Inflammatory macrophage (primary cell): ENCODE data around the gene UGT1A5.
A peak's percentile ranks its signal among the peaks of the same experiment; 100 is the strongest.
"Not testable (repeated sequence)": the region's sequence is repeated elsewhere in the genome, so short reads cannot be mapped to it uniquely, and the experiment has no call there.

Experiments
- DNase-seq, 2 donors: peaks; one replicate each; pipeline ENCODE4 v3.0.0-alpha.2; 2020 to 2022

Gene UGT1A5

DNA sequence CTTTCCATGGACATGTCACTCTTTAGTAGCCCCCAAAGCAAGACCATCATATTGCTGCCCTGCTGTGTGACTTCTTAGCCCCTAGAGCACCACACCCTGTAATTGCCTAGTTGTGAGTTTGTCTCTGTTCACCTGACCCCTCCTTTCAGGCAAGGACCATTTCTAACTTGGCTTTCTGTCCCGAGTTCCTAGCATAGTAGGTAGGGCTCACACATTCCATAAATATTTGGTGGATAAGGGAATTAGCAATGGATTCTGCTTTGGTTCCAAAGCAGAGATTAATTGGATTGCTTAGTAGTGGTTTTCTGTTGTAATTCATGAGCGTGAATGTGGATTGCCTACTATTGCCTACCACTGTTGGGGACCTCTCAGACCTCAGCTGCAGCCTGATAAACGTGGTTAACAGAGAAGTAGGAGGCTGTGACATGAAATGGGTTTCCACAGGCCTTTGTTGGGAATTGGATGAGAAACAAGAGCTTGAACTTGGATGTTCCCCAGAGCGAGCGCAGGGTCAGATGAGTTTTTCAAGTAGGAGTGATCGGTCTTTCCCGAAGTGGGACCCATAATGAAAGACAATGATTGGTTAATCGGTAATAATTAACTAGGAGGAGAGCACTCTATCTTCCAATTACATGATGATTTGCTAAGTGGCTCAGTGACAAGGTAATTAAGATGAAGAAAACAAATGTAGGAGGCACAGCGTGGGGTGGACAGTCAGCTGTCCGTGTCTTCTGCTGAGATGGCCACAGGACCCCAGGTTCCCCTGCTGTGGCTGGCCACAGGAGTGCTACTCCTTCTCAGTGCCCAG is 34.0 kb downstream of the UGT1A5 start:
- DNase-seq: no peak

DNA sequence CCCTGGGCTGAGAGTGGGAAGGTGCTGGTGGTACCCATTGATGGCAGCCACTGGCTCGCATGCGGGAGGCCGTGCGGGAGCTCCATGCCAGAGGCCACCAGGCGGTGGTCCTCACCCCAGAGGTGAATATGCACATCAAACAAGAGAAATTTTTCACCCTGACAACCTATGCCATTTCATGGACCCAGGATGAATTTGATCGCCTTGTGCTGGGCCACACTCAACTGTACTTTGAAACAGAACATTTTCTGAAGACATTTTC is 34.5 kb downstream of the UGT1A5 start:
- DNase-seq: no peak

DNA sequence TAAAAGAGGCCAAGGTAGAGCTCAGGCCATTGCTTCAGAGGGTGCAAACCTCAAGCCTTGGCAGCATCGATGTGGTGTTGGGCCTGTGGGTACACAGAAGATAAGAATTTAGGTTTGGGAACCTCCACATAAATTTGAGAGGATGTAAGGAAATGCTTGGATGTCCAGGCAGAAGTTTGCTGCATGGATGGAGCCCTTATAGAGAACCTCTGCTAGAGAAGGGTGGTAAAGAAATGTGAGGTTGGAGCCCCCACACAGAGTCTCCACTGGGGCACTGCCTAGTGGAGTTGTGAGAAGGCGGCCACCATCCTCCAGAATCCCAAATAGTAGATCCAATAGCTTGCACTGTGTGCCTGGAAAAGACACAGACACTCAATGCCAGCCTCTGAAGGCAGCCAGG is 38.0 kb downstream of the UGT1A5 start:
- not testable (repeated sequence) for DNase-seq

DNA sequence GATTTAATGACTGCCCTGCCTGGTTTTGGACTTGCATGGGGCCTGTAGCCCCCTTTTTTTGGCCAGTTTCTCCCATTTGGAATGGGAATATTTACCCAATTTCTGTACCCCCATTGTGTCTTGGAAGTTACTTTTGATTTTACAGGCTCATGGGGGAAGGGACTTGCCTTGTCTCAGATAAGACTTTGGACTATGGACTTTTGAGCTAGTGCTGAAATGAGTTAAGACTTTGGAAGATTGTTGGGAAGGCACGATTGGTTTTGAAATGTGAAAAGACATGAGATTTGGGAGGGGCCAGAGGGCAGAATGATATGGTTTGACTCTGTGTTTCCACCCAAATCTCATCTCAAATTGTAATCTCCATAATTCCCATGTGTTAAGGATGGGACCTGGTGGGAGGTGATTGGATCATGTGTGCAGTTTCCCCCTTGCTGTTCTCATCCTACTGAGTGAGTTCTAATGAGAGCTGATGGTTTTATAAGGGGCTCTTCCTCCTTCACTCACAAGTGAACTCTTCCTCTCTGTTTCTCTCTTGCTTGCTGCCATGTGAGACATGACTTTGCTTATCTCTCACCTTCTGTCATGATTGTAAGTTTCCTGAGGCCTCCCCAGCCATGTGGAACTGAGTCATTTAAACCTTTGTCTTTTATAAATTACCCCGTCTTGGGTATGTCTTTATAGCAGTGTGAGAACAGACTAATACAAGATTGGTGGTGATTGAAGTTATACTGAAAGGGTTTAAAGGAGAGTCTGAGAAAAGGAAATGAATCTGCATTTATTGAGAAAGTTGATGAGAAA is 38.7 kb downstream of the UGT1A5 start:
- DNase-seq: not testable (repeated sequence)

DNA sequence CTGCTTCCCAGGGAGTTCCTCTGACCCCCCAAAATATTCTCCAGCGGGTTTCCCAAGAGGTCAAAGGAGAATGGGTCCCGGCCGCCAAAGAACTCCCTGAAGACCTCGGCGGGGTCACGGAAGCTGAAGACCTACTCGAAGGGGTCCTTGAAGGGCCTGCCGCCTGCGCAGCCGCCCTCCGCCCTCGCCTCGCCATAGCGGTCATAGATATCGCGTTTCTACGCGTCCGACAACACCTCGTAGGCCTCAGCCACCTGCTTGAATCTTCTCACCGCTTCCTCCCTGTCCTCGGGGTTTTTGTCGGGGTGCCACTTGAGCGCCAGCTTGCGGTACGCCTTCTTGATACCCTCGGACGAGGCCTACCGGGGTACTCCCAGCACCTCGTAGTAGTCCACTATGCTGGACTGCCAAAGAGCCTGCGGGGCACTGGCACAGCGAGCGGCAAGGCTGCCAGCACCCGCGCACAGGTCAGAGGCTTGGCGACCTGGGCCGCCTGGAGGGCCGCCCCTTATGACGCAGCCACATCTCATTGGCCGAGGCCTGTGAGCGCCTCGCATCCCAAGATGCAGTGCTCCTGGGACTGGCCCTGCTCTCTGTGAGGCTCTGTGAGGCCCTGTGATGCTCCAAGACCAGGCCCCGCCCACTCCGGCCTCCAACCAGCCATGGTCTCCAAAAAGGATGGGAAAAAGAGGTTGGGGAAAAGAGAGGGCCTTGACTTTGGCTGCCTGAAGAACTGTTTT is 42.3 kb downstream of the UGT1A5 start:
- no peak for DNase-seq

DNA sequence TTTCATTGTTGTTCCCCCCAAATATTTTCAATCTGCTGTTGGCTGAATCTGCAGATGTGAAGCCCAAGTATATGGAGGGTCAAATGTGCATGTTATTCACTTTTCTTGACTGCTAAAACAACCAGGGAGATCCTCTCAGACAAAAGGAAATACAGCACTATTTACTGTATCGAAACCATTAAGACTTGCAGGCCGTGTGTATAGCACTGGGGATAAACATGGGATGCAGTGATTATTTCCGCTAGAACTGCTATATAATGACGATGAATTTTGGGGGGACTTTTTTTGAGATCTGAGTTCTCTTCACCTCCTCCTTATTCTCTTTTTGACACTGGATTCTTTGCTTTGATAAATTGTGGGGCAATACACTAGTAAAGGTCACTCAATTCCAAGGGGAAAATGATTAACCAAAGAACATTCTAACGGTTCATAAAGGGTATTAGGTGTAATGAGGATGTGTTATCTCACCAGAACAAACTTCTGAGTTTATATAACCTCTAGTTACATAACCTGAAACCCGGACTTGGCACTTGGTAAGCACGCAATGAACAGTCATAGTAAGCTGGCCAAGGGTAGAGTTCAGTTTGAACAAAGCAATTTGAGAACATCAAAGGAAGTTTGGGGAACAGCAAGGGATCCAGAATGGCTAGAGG is 43.8 kb downstream of the UGT1A5 start:
- no peak for DNase-seq

DNA sequence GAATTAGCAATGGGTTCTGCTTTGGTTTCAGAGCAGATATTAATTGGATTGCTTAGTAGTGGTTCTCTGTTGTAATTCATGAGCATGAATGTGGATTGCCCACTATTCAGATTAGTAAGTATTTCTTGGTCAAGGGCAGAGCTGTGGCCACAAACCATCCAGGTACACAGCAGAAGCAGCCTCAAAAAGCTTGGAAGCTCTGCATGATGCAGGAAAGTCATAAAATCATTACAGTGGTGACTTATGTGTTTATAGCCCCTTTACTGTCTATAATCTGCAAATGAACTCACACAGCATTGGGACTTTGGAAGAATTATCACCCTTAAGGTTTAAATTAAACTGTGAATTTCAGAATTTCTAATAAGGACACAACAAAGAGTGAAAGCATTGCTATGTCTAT is 45.4 kb downstream of the UGT1A5 start:
- DNase-seq: no peak

DNA sequence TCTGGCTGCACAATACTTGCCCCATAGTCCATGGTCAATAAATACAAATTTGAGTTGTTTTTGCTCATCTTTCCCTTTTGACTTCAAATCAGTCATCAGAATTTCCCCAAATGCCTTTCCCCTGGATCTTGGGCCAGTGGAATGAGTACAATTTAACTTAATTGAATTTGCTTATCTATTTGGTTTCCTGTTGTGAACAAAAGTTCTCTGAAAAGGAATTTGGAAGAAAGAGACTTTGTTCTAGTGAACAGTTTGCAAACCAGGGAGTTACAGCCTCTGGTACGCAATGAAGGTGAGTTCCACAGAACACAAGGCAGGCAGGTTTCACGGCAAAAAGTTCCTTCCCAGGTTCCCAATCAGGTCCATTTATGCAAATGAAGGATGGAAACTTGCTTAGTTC is 46.1 kb downstream of the UGT1A5 start:
- DNase-seq: no peak

DNA sequence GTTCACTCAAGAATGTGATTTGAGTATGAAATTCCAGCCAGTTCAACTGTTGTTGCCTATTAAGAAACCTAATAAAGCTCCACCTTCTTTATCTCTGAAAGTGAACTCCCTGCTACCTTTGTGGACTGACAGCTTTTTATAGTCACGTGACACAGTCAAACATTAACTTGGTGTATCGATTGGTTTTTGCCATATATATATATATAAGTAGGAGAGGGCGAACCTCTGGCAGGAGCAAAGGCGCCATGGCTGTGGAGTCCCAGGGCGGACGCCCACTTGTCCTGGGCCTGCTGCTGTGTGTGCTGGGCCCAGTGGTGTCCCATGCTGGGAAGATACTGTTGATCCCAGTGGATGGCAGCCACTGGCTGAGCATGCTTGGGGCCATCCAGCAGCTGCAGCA is 47.3 kb downstream of the UGT1A5 start, which contains the start of gene UGT1A1:
UGT1A1 (plus strand) TSS at position 228 of the 400 bp plus-strand sequence; CDS start at position 246, 18 bp downstream.
- no peak for DNase-seq

DNA sequence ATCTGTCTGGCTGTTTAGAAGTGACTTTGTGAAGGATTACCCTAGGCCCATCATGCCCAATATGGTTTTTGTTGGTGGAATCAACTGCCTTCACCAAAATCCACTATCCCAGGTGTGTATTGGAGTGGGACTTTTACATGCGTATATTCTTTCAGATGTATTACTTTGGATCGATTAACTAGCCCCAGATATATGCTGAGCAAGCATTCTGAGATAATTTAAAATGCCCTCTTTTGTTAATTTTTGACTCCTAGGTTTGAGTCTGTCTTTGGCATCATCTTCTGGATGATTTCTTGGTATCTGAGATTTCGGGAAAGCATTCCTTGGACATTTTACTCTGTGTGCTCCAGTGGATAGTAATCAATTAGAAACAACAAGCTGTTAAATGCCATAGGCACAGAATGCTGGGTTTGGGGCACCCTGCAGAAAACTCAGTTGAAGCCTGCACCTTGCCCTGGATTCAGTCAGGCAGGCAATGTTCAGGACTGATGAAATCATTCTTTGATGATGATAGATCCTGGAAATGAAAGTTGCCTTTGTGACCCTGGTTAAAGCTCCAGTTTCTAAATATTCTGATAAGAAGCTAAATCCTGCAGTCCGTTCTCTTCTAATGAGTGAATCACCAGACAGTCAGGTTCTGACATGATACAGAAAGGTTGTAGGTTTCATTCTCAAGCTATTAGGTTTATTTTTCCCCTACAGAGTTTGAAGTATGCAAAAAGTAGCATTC is 48.5 kb downstream of the UGT1A5 start:
- DNase-seq: no peak

DNA sequence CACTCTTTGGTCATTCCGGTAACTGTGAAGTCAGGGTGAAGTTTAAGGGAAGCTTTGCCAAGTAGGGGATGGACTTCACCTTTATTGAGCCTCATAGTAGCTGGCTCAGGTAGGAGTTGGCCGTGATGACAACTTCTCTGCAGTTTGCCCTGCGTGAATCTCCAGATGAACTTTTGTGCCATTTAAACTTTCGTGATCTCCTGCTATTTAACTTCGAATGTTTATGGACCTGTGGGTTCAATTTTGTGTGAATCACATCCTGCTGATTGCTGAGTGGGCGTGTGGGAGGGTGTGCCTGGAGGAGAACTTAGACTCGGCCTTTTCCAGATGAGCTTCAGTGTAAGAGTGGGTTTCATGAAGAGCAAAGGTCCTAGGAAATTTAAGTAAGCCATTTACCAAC is 51.6 kb downstream of the UGT1A5 start:
- peak in 1 of 2 donors; percentile 12 for DNase-seq

DNA sequence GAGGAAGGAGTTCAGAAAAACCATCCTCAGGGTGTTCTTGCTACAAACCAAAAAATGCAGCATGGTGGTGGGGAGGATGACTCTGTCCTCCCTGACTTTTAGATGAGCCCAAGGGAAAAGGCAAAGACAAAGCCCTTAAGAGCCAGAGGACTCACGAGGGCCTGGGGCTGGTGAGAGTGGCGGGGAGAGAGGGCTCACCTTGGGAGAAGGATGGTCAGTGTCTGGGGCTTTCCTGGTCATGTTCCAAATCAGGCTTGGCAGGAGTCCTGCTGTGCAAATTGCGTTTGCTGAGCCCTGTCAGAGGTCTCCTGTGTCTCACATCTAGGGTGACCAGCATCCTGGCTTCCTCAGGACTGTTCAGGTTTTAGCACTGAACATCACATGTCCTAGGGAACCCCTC is 52.1 kb downstream of the UGT1A5 start:
- DNase-seq: no peak

DNA sequence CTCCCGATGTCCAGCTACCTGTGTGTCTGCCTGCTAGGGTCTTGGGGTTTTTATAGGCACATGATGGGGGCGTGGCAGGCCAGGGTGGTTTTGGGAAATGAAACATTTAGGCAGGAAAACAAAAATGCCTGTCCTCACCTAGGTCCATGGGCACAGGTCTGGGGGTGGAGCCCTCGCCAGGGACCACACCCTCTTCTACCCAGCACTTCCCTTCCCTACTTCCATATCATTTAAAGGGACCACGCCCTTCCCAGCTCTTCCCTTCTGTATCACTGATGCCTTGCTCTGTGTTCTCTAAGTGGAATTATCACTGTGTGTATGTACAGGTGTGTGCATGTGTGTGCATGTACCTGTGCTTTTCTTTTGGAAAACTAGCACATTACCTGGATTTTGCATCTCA is 53.7 kb downstream of the UGT1A5 start:
- no peak for DNase-seq

DNA sequence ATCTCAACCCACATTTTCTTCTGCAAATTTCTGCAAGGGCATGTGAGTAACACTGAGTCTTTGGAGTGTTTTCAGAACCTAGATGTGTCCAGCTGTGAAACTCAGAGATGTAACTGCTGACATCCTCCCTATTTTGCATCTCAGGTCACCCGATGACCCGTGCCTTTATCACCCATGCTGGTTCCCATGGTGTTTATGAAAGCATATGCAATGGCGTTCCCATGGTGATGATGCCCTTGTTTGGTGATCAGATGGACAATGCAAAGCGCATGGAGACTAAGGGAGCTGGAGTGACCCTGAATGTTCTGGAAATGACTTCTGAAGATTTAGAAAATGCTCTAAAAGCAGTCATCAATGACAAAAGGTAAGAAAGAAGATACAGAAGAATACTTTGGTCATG is 55.4 kb downstream of the UGT1A5 start:
- no peak for DNase-seq

DNA sequence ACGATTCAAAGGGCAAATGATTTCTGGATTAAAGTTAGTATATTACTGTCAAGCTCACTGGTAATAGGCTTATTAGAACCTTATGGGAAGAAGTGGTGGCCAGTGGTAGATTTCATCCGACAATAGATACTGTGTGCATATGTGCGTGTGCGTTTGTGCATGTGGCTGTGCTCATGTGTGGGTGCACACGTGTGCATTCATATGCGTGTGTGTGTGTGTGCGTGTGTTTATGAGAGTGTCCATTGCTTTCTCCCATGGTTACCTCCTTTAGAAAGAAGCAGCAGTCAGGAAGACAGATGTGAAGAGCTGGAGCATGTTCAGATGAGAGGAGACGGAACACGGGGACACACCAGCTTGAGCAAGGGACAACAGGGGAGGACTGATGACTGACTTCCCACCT is 56.6 kb downstream of the UGT1A5 start:
- no peak for DNase-seq

DNA sequence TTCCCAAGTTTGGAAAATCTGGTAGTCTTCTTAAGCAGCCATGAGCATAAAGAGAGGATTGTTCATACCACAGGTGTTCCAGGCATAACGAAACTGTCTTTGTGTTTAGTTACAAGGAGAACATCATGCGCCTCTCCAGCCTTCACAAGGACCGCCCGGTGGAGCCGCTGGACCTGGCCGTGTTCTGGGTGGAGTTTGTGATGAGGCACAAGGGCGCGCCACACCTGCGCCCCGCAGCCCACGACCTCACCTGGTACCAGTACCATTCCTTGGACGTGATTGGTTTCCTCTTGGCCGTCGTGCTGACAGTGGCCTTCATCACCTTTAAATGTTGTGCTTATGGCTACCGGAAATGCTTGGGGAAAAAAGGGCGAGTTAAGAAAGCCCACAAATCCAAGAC is 59.4 kb downstream of the UGT1A5 start:
- DNase-seq: no peak

DNA sequence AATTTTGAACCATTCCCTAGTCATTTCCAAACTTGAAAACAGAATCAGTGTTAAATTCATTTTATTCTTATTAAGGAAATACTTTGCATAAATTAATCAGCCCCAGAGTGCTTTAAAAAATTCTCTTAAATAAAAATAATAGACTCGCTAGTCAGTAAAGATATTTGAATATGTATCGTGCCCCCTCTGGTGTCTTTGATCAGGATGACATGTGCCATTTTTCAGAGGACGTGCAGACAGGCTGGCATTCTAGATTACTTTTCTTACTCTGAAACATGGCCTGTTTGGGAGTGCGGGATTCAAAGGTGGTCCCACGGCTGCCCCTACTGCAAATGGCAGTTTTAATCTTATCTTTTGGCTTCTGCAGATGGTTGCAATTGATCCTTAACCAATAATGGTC is 59.9 kb downstream of the UGT1A5 start:
- DNase-seq: no peak

DNA sequence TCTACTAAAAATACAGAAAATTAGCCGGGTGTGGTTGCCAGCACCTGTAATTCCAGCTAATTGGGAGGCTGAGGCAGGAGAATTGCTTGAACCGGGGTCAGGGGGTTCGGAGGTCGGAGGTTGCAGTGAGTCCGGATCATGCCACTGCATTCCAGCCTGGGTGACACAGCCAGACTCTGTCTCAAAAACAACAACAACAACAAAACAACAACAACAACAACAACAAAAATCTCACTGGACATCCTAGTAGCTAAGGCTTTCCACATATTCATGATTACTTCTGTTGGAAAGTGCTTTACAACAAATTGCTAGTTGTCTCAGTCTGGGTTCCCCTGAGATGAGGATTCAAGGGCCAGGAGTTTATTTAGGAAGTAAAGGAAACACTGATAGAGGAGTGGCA is 61.1 kb downstream of the UGT1A5 start:
- no peak for DNase-seq

DNA sequence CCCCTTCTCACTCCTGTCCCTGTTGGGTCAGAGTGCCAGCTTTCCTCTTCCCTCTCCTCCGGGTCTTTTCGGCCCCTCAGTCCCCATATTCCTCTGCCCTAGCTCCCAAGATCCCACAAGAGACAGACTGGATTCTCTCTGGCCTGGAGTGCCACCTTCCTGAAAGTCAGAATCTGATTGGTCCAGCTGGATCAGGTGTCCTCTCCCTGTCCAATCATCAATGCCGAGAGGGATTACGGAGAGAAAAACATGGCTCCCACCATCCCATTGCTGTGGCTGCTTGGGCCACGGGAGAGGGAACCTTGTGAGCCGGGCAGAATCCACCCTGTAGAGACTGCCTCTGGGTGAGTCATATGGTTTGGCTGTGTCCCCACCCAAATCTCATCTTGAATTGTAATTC is 62.7 kb downstream of the UGT1A5 start:
- no peak for DNase-seq

DNA sequence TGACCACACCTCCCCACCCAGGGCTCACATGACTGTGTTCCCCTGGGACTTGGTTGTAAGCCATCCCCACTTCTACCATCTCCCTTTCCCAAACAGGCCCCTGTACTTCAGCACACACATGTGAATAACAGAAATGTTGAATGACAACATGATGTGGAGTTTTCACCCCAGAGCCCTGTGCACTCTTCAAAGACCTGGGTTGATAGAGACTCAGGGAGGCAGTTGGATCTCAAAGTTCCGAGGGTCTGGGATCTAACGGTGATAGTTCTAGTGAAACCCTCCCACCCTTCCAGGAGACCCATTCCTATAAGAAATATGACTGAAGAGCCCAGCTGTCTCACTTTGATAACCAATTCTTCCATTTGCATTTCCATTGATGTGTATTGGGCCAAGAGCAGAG is 65.3 kb downstream of the UGT1A5 start, which contains the start of gene MROH2A:
MROH2A (plus strand) TSS at position 301 of the 400 bp plus-strand sequence. CDS start 1,029 bp downstream, outside the sequence.
- no peak for DNase-seq

DNA sequence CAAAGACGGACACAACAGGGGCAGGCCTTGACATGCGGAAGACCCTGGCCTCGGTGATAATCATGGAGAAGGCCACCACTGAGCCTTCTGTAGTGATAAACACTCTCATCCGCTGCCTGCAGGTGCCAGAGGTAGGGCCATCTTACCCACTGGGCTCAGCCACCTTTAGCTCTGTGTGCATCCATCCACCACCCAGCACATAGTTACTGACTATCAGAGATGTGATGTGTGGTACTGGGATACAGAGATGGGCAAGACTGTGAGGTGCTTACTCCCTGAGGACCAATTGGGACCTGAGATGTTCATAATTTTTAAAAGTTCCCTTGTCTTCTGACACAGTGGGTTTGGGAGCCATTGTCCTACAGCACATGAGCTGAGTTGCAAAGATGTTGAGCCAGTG is 67.0 kb downstream of the UGT1A5 start:
- DNase-seq: no peak

DNA sequence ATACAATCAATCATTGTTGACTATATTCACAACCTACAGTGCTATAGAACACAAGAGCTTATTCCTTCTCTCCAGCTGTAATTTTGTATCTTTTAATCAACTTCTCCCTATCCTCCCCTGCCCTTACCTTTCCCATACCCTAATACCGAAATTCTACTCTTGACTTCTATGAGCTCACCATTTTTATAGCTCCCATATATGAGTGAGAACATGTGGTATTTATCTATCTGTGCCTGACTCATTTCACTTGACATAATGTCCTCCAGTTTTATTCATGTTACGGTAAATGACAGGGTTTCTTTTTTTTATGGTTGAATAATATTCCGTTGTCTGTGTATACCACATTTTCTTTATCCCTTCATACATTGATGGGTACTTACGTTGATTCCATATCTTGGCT is 68.1 kb downstream of the UGT1A5 start:
- no peak for DNase-seq
